ENCODE results near the gene SORBS2. TPM values are rescaled to one million over a fixed set of nuclear protein-coding genes. Genes with fewer than 3 reads are reported as not detected.

SORBS2 gene
- total RNA-seq, 2 donors from 2014 or later: 7.0 to 13.8 TPM

DNA sequence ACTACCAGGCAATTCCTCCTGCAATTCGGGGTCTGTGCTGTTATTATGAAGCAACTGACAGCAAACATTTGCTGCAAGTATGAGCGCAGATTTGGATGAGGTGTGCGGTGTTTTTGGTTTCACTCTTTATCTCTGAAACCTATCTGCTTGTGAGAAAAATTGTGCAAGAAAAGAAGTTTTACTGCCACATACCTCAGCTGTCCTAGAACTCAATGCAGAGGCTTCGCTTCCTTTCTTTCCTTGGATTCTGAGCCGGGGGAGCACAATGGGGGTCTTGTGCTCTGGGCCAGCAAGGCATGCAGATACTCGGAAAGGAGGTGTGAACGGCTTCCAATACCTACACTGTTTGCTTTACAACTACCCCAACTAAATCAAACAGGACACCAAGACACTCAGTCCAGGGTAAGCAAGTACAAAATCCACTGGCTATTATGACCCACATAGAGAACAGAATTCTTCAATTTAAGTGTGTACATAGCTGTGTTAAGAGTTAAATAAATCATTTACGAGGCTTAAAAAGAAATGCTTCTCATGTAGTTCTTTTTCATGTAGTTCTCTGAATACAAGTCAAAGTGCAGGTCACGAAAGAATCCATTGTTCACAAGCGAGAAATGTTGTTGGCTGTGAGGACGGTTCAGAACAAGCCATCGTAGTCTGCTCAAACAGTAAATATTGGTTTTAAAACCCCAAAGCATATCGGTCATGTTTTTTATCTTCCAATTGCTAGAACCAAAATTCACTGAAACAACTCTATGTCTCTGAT lies 1.1 kb downstream of the SORBS2 start:
- H3K36me3 Mint-ChIP-seq (ENCODE audit: low read depth): no peaks in the 10 kb centered on the region
- H3K4me3 ChIP-seq (ENCODE audit: low read length): peak overlapping the region; percentile 56

DNA sequence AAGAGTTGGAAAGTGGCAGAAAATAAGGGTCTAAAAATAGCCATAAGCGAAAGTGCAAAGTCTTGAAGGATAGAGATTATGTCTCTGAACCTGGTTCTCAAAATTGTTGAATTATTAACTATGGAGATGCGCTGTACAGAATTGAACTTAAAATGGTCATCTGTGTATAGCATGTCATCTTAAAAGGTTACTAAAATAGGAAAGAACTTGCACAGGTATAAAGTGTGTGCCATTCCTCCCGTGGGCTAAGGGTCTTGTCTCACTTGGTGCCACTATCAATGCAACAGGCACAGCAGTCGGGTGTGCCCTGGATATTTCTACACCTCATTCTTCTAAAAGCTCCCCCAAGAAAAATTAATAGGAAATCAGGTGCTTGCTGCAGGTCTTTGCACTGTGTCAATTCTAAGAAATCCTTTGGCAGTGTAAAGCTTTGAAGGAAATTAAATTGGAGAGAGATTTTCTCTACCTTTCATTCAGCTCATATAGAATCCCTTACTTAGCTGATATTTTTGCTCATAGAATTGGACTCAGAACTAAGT lies 2.4 kb downstream of the SORBS2 start:
- Mint-ChIP-seq H3K36me3 (ENCODE audit: low read depth) (no peaks in the 10 kb centered on the region), H3K4me1 (peaks cover 52% of the 10 kb centered on the region), H3K27ac (no peak overlapping the region), H3K9me3 (no peaks in the 10 kb centered on the region), H3K27me3 (ENCODE audit: insufficient read depth) (no peaks in the 10 kb centered on the region), H3K4me3 (no peak overlapping the region)
- Histone ChIP-seq H3K9ac (ENCODE audit: extremely low read depth, low read length, poor library complexity, severe bottlenecking) (no peak overlapping the region), H3K4me3 (ENCODE audit: low read length) (peak overlapping the region; percentile 56), H3K27ac (ENCODE audit: low read depth, low read length) (no peak overlapping the region), H3K9me3 (ENCODE audit: control insufficient read depth, low read length) (no peaks in the 10 kb centered on the region), H3K27me3 (ENCODE audit: control insufficient read depth, insufficient read depth, low read length, poor library complexity, severe bottlenecking) (no peaks in the 10 kb centered on the region), H3K36me3 (ENCODE audit: control insufficient read depth, insufficient read depth, low read length) (no peaks in the 10 kb centered on the region), H3K4me1 (ENCODE audit: control insufficient read depth, insufficient read depth, low read length) (peaks cover 18% of the 10 kb centered on the region)
- no peak for DNase-seq
- 50 to 70% methylated on average over 2 to 4 of the region's 4 CpGs for WGBS, 2 experiments (ENCODE audit: insufficient coverage in 1 of 2, insufficient read length in 1 of 2)
- TF ChIP-seq CTCF (conservative IDR thresholded peaks at IDR 0.05): no peak

More for the DNA sequence above, 1.1 kb downstream of the SORBS2 start:
- H3K4me1 ChIP-seq (ENCODE audit: control insufficient read depth, insufficient read depth, low read length): peaks cover 14% of the 10 kb centered on the region
- peak overlapping the region; percentile 78 for H3K27ac ChIP-seq (ENCODE audit: low read depth, low read length)
- no peaks in the 10 kb centered on the region for H3K9me3 ChIP-seq (ENCODE audit: control insufficient read depth, low read length)
- peak overlapping the region; percentile 27 for H3K4me3 Mint-ChIP-seq
- no peaks in the 10 kb centered on the region for H3K36me3 ChIP-seq (ENCODE audit: control insufficient read depth, insufficient read depth, low read length)
- DNase-seq: peak; percentile 77
- no peaks in the 10 kb centered on the region for H3K27me3 Mint-ChIP-seq (ENCODE audit: insufficient read depth)
- TF ChIP-seq CTCF (conservative IDR thresholded peaks at IDR 0.05): no peak
- no peaks in the 10 kb centered on the region for H3K27me3 ChIP-seq (ENCODE audit: control insufficient read depth, insufficient read depth, low read length, poor library complexity, severe bottlenecking)
- H3K9ac ChIP-seq (ENCODE audit: extremely low read depth, low read length, poor library complexity, severe bottlenecking): peak overlapping the region; percentile 27
- peaks cover 42% of the 10 kb centered on the region for H3K4me1 Mint-ChIP-seq
- 69 to 73% methylated on average over 10 to 13 of the region's 13 CpGs for WGBS, 2 experiments (ENCODE audit: insufficient coverage in 1 of 2, insufficient read length in 1 of 2)
- H3K9me3 Mint-ChIP-seq: no peaks in the 10 kb centered on the region
- H3K27ac Mint-ChIP-seq: peak overlapping the region; percentile 77

DNA sequence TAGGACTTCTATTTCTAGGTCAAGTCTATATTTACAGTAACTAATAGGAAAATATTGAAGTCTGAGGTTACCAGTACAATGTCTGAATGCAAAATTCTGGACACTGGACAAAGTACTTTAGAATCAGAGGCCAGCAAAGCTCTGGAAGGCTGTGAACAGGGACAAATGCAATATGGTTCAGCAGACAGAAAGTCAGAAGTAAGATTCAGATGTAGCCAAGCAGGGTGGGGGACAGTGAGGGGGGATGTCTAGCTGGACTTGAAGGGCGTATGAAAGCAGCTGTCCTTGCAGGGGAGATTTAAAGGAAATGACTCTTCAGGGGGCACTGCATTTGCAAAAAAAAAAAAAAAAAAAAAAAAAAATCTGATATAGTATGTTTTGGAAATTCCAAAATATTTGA lies 2.9 kb downstream of the SORBS2 start:
- DNase-seq: no peak
- no peaks in the 10 kb centered on the region for H3K9me3 ChIP-seq (ENCODE audit: control insufficient read depth, low read length)
- no peak overlapping the region for H3K27ac ChIP-seq (ENCODE audit: low read depth, low read length)
- Mint-ChIP-seq H3K27me3 (ENCODE audit: insufficient read depth) (no peaks in the 10 kb centered on the region), H3K36me3 (ENCODE audit: low read depth) (no peaks in the 10 kb centered on the region), H3K9me3 (no peaks in the 10 kb centered on the region), H3K4me1 (peaks cover 54% of the 10 kb centered on the region), H3K4me3 (no peak overlapping the region), H3K27ac (no peak overlapping the region)
- no peaks in the 10 kb centered on the region for H3K36me3 ChIP-seq (ENCODE audit: control insufficient read depth, insufficient read depth, low read length)
- H3K4me1 ChIP-seq (ENCODE audit: control insufficient read depth, insufficient read depth, low read length): peaks cover 18% of the 10 kb centered on the region
- H3K27me3 ChIP-seq (ENCODE audit: control insufficient read depth, insufficient read depth, low read length, poor library complexity, severe bottlenecking): no peaks in the 10 kb centered on the region
- no peak overlapping the region for H3K9ac ChIP-seq (ENCODE audit: extremely low read depth, low read length, poor library complexity, severe bottlenecking)
- H3K4me3 ChIP-seq (ENCODE audit: low read length): no peak overlapping the region
- WGBS, 2 experiments (ENCODE audit: insufficient coverage in 1 of 2, insufficient read length in 1 of 2): 79% methylated on average over 1 of the region's 1 CpG; no CpG with 5 or more reads in 1 of the 2 experiments
- TF ChIP-seq CTCF (conservative IDR thresholded peaks at IDR 0.05): no peak

Data from endodermal cell (in vitro differentiated cells).